ENCODE results near the gene AMIGO1.

The AMIGO1 gene

DNA sequence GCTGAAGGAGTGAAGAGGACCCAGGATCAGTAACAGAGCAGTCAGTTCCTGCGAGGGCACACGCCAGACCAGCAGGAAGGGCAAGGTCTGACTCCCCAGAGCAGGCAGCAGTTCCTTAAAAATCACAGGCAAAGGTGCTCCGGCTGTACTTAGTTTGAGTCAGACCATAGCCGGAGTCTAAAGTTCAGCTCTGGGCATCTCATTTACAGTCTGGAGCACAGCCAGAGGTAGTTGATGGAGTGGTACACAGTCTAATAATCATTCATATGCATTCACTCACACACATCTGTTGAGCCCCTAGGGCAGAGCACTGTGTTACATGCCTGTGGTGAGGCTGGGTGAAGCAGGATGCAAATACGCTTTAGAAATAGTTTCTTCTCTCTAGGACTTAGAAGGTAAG, 7.3 kb upstream of the AMIGO1 start:
- peak; percentile 59 for DNase-seq (ENCODE audit: low read depth)
- H3K4me1 ChIP-seq (ENCODE audit: control insufficient read depth, insufficient read depth, low read length), result peaks cover 8% of the 10 kb centered on the region
- H3K27me3 ChIP-seq (replicated peaks; ENCODE audit: control insufficient read depth, insufficient read depth, low read length), result peaks cover 10% of the 10 kb centered on the region
- H3K36me3 ChIP-seq (ENCODE audit: control insufficient read depth, insufficient read depth, low read length, severe bottlenecking), result no peaks in the 10 kb centered on the region
- H3K9me3 ChIP-seq (ENCODE audit: control insufficient read depth, low read length), result no peaks in the 10 kb centered on the region
- H3K4me3 ChIP-seq (ENCODE audit: low read length), result no peak overlapping the region
- H3K9ac ChIP-seq (ENCODE audit: low read length), result no peak overlapping the region

- no peak overlapping the region for H3K4me3 ChIP-seq (ENCODE audit: low read length)
- no peak overlapping the region for H3K9ac ChIP-seq (ENCODE audit: low read length)
- peaks cover 7% of the 10 kb centered on the region for H3K4me1 ChIP-seq (ENCODE audit: control insufficient read depth, insufficient read depth, low read length)
- H3K27me3 ChIP-seq (replicated peaks; ENCODE audit: control insufficient read depth, insufficient read depth, low read length), result peaks cover 4% of the 10 kb centered on the region
- no peaks in the 10 kb centered on the region for H3K9me3 ChIP-seq (ENCODE audit: control insufficient read depth, low read length)
- no peak for DNase-seq (ENCODE audit: low read depth)
- H3K36me3 ChIP-seq (ENCODE audit: control insufficient read depth, insufficient read depth, low read length, severe bottlenecking), result no peaks in the 10 kb centered on the region
These were observed 5.3 kb upstream of the AMIGO1 start for GRCh38 chr1:109514846-109515245.

DNA sequence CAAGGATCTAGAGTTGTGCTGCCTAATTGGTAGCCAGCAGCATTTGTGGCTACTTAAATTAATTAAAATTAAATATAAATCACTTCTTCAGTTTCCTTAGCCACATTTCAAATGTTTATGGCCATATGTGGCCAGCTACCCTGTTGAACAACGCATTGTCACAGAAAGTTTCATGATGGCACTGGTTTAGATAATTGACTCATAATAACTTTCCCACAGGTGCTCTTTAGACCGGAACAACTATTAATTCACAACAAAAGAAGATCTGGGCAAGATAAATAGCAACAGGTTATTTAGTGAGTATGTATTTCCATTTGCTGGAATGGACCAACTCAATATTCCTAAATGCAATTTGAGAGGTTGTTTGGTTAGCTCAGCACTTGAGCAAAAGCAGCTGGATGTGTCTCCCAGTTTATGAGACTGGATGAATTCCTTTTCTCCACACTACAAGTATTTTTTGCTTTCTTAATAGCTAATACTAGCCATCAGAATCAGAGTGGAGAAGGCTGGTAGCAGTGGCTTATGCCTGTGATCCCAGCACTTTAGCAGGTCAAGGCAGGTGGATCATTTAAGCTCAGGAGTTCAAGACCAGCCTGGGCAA, 3.7 kb upstream of the AMIGO1 start:
- Histone ChIP-seq H3K27me3 (replicated peaks; ENCODE audit: control insufficient read depth, insufficient read depth, low read length) (peaks cover 4% of the 10 kb centered on the region), H3K9me3 (ENCODE audit: control insufficient read depth, low read length) (no peaks in the 10 kb centered on the region), H3K36me3 (ENCODE audit: control insufficient read depth, insufficient read depth, low read length, severe bottlenecking) (no peaks in the 10 kb centered on the region), H3K9ac (ENCODE audit: low read length) (no peak overlapping the region), H3K4me1 (ENCODE audit: control insufficient read depth, insufficient read depth, low read length) (peaks cover 9% of the 10 kb centered on the region), H3K4me3 (ENCODE audit: low read length) (no peak overlapping the region)
- no peak for DNase-seq (ENCODE audit: low read depth)

DNA sequence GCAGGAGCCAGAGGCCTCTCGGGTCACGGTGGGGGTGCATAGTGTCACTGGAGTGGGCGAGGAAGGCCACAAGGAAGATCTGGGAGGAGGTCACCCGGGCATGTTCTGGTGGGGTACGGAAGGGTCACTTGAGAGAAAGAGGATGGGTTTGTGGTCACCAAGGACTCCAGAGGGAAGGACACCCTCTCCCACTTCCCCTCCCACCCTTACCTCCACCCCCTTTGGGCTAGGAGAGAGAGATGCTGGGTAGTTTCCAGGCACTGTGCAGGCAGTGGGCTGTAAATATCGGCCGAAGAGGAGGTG, 703 bp downstream of the AMIGO1 start:
- no peak for DNase-seq (ENCODE audit: low read depth)
- Histone ChIP-seq H3K27me3 (replicated peaks; ENCODE audit: control insufficient read depth, insufficient read depth, low read length) (peaks cover 4% of the 10 kb centered on the region), H3K9me3 (ENCODE audit: control insufficient read depth, low read length) (no peaks in the 10 kb centered on the region), H3K4me1 (ENCODE audit: control insufficient read depth, insufficient read depth, low read length) (peaks cover 9% of the 10 kb centered on the region), H3K9ac (ENCODE audit: low read length) (peak overlapping the region; percentile 69), H3K36me3 (ENCODE audit: control insufficient read depth, insufficient read depth, low read length, severe bottlenecking) (no peaks in the 10 kb centered on the region), H3K4me3 (ENCODE audit: low read length) (peak overlapping the region; percentile 87)

DNA sequence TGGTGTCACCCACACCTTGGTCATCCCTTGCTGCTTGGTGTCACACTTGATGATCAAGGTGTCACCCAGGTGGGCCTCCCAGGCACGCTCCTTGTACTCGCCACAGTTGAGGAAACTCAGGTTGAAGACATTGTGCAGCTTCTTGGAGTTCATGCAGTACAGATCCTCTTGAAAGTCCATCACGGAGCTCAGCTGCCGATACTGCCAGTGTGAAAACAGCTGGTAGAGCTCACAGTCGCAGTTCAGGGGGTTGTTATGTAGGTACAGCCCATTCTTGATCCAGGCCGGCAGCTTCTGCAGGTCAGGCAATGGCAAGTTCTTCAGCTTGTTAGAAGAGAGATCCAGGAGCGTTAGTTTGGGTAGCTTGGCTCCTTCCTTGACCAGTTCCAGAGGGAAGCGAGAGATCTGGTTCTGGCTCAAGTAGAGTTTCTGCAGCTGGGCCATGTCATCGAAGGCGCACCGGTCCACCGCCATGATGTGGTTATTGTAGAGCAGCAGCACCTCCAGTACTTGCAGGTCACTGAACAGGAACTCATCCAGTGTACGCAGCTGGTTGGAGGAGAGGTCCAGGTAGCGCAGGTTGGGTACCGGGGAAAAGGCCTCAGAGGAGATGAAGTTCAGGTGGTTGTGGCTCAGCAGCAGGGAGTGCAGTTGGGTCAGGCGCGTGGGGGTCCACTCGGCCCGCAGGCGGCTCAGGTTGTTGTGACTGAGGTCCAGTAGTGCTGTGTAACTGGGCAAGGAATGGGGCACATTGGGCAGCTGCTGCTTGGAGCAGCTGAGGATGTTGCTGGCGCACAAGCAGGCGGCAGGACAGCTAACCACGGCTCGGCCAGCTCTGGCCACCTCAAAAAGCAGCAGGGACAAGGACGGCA, 1.3 kb downstream of the AMIGO1 start:
- Histone ChIP-seq H3K4me1 (ENCODE audit: control insufficient read depth, insufficient read depth, low read length) (peaks cover 9% of the 10 kb centered on the region), H3K27me3 (replicated peaks; ENCODE audit: control insufficient read depth, insufficient read depth, low read length) (peaks cover 4% of the 10 kb centered on the region), H3K9ac (ENCODE audit: low read length) (no peak overlapping the region), H3K36me3 (ENCODE audit: control insufficient read depth, insufficient read depth, low read length, severe bottlenecking) (no peaks in the 10 kb centered on the region), H3K9me3 (ENCODE audit: control insufficient read depth, low read length) (no peaks in the 10 kb centered on the region), H3K4me3 (ENCODE audit: low read length) (no peak overlapping the region)
- no peak for DNase-seq (ENCODE audit: low read depth)

DNA sequence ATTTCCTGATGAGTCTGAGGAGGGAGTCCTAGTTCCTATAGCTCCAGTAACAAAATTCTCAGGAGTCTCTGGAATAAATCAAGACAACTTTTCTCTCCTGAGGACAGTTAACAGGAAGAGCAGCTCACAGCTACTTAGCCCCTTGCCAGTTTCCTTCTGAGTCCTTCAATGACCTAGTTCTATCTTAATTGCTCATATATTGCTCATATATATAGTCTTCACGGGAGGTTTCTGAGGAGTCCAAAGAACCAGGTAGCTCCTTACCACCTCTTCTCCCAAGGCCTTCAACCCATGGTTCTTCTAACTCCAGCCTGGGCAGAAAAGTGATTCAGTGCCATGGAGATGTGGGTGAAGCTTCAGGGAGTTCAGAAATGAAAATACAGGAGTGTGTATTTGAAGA, 4.6 kb downstream of the AMIGO1 start:
- H3K4me3 ChIP-seq (ENCODE audit: low read length), result no peak overlapping the region
- no peak for DNase-seq (ENCODE audit: low read depth)
- peaks cover 7% of the 10 kb centered on the region for H3K36me3 ChIP-seq (ENCODE audit: control insufficient read depth, insufficient read depth, low read length, severe bottlenecking)
- peaks cover 3% of the 10 kb centered on the region for H3K4me1 ChIP-seq (ENCODE audit: control insufficient read depth, insufficient read depth, low read length)
- no peaks in the 10 kb centered on the region for H3K9me3 ChIP-seq (ENCODE audit: control insufficient read depth, low read length)
- no peaks in the 10 kb centered on the region for H3K27me3 ChIP-seq (replicated peaks; ENCODE audit: control insufficient read depth, insufficient read depth, low read length)
- no peak overlapping the region for H3K9ac ChIP-seq (ENCODE audit: low read length)

- Histone ChIP-seq H3K9ac (ENCODE audit: low read length) (no peak overlapping the region), H3K36me3 (ENCODE audit: control insufficient read depth, insufficient read depth, low read length, severe bottlenecking) (peaks cover 7% of the 10 kb centered on the region), H3K4me1 (ENCODE audit: control insufficient read depth, insufficient read depth, low read length) (peaks cover 4% of the 10 kb centered on the region), H3K27me3 (replicated peaks; ENCODE audit: control insufficient read depth, insufficient read depth, low read length) (no peaks in the 10 kb centered on the region), H3K9me3 (ENCODE audit: control insufficient read depth, low read length) (no peaks in the 10 kb centered on the region), H3K4me3 (ENCODE audit: low read length) (no peak overlapping the region)
- DNase-seq (ENCODE audit: low read depth), result no peak
These were observed 5.6 kb downstream of the AMIGO1 start for GRCh38 chr1:109503935-109504334.

DNA sequence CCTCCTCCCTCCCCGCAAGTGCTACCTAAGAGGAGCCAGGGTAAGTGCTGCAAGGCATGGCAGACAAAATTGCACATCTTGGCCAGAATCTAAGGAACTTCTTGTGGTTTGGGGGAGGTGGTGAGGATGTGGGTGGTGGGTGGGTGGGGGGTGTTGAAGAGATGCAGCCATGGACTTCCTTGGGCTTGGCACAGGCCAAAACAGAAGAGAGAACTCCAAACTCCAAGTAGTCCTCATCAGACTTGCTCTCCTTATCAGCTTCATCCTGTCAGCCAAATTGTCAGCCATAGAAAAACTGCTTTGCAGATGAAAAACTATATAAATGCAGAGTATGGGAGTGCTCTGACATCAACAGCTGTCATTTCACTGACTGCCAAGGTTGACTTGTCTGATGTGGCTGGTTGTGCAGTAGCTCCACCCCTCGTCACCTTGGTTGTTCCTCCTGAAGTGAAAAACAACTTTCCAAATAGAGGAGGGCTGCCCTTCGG, 7.1 kb downstream of the AMIGO1 start:
- H3K36me3 ChIP-seq (ENCODE audit: control insufficient read depth, insufficient read depth, low read length, severe bottlenecking), result peaks cover 14% of the 10 kb centered on the region
- H3K9me3 ChIP-seq (ENCODE audit: control insufficient read depth, low read length), result no peaks in the 10 kb centered on the region
- no peaks in the 10 kb centered on the region for H3K27me3 ChIP-seq (replicated peaks; ENCODE audit: control insufficient read depth, insufficient read depth, low read length)
- no peak for DNase-seq (ENCODE audit: low read depth)
- H3K4me1 ChIP-seq (ENCODE audit: control insufficient read depth, insufficient read depth, low read length), result peaks cover 4% of the 10 kb centered on the region
- no peak overlapping the region for H3K4me3 ChIP-seq (ENCODE audit: low read length)
- H3K9ac ChIP-seq (ENCODE audit: low read length), result no peak overlapping the region

GRCh38 chr1:109501644-109502363, 7.7 kb downstream of the AMIGO1 start:
- H3K27me3 ChIP-seq (replicated peaks; ENCODE audit: control insufficient read depth, insufficient read depth, low read length), result no peaks in the 10 kb centered on the region
- H3K36me3 ChIP-seq (ENCODE audit: control insufficient read depth, insufficient read depth, low read length, severe bottlenecking), result peaks cover 18% of the 10 kb centered on the region
- peaks cover 4% of the 10 kb centered on the region for H3K4me1 ChIP-seq (ENCODE audit: control insufficient read depth, insufficient read depth, low read length)
- H3K4me3 ChIP-seq (ENCODE audit: low read length), result no peak overlapping the region
- no peak for DNase-seq (ENCODE audit: low read depth)
- H3K9me3 ChIP-seq (ENCODE audit: control insufficient read depth, low read length), result no peaks in the 10 kb centered on the region
- no peak overlapping the region for H3K9ac ChIP-seq (ENCODE audit: low read length)

DNA sequence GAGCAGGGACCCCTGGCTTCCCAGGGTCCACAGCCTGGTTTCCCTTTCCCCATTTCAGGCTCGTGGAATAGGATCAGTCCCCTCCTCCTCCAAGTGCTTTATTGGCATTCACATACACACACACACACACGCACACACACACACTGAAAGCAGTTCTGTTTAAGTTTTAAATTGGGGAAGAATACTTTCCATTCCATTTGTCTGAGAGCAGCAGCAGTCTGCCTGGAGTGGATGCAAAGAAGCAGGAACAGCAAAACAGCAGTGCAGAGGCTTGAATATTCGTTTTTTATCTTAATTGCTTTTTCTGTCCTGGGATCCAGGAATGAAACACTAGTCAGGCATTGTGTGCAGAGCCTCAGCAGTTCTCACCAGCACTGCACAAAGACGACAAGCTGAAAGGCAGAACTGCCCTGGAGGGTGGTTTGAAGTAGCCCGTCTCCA, 8.6 kb downstream of the AMIGO1 start:
- Histone ChIP-seq H3K36me3 (ENCODE audit: control insufficient read depth, insufficient read depth, low read length, severe bottlenecking) (peaks cover 26% of the 10 kb centered on the region), H3K9ac (ENCODE audit: low read length) (no peak overlapping the region)

More for the DNA sequence above, 8.6 kb downstream of the AMIGO1 start:
- H3K4me3 ChIP-seq (ENCODE audit: low read length), result no peak overlapping the region
- no peaks in the 10 kb centered on the region for H3K27me3 ChIP-seq (replicated peaks; ENCODE audit: control insufficient read depth, insufficient read depth, low read length)
- no peaks in the 10 kb centered on the region for H3K9me3 ChIP-seq (ENCODE audit: control insufficient read depth, low read length)
- peak; percentile 89 for DNase-seq (ENCODE audit: low read depth)
- peaks cover 4% of the 10 kb centered on the region for H3K4me1 ChIP-seq (ENCODE audit: control insufficient read depth, insufficient read depth, low read length)

Measured in adipocyte (in vitro differentiated cells).